Activated naive CD4-positive, alpha-beta T cell treated with anti-CD3 and anti-CD28 coated beads for 36 hours (primary cell): ENCODE data around the gene EMC10. TPM values are rescaled to one million over a fixed set of nuclear protein-coding genes. Genes with fewer than 3 reads are reported as not detected.
"Not testable (repeated sequence)": the region's sequence is repeated elsewhere in the genome, so short reads cannot be mapped to it uniquely, and the experiment has no call there.

Experiments
- CTCF ChIA-PET: fragments of 350-600 bp; sonication (Branson Sonifier 250); formaldehyde crosslinking; loops from one replicate; lab custom pipeline; 2021; ENCODE audit warnings: antibody characterized with exemption; lab: Charles Lee
- DNase-seq: peaks from one replicate; pipeline ENCODE4 v3.0.0-alpha.2; 2020
- H3K27ac Mint-ChIP-seq: one replicate; pipeline ENCODE4 v1.8.0; 2021; ENCODE audit warnings: mild to moderate bottlenecking, mixed read lengths
- H3K27me3 Mint-ChIP-seq: one replicate; pipeline ENCODE4 v1.8.0; 2021; ENCODE audit warnings: low read depth, mixed read lengths
- H3K36me3 Mint-ChIP-seq: one replicate; pipeline ENCODE4 v1.8.0; 2021; ENCODE audit warnings: low read depth, mixed read lengths
- H3K4me1 Mint-ChIP-seq: one replicate; pipeline ENCODE4 v1.8.0; 2021; ENCODE audit warnings: low read depth, mixed read lengths
- H3K4me3 Mint-ChIP-seq: one replicate; pipeline ENCODE4 v1.8.0; 2021; ENCODE audit warnings: mild to moderate bottlenecking, moderate library complexity, mixed read lengths
- H3K9me3 Mint-ChIP-seq: one replicate; pipeline ENCODE4 v1.8.0; 2021; ENCODE audit warnings: mixed read lengths
- intact Hi-C: fragments of 100-400 bp; cut with micrococcal nuclease; formaldehyde crosslinking; loops from one replicate; pipeline ENCODE4 v1.15.1; 2023
- total RNA-seq, 2 experiments: library from RNA; stranded (reverse); gene quantifications; one replicate each; pipeline ENCODE4 v1.2.3, GENCODE V29; 2021

The EMC10 gene
- total RNA-seq, 2 experiments from 2014 or later = 28.4 to 29.2 TPM

DNA sequence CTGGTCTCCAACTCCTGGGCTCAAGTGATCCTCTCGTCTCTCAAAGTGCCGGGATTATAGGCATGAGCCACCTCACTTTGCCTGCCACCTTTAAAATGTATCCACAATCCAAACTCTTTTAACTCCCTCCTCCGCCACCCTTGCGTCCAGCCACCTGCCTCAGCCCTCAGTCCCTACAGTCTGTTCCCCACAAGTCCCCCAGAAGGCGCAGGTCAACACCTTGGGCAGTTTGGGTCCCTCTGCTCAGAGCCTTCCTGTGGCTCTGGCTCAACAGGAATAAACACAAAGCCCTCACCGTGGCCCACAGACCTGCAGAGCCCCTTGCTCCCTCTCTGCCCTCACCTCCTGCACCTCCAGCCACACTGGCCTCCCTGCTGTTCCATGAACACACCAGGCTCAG is 7.5 kb upstream of the EMC10 start:
- H3K27ac Mint-ChIP-seq = no peak overlapping the region

DNA sequence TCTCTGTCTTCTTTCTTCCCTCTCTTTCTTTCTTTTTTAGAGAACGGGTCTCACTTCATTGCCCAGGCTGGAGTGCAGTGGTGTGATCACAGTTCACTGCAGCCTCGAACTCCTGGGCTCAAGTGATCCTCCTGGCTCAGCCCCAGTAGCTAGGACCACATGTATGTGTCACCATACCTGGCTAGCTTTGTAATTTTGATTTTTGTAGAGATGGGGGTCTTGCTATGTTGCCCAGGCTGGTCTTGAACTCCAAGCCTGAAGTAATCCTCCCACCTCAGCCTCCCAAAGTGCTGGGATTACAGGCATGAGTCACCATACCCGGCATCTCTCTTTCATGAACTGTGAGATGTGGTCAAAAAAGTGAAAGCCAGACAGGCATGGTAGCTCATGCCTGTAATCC is 3.0 kb upstream of the EMC10 start:
- H3K27me3 Mint-ChIP-seq, H3K36me3 Mint-ChIP-seq, H3K9me3 Mint-ChIP-seq, DNase-seq, H3K27ac Mint-ChIP-seq, intact Hi-C loops, H3K4me3 Mint-ChIP-seq: not testable (repeated sequence)
- CTCF ChIA-PET = interaction anchor here (1.2 kb wide), 1 partner anchor 11 kb away, joined by 4 read pairs; no protein-coding TSS in a partner anchor
- H3K4me1 Mint-ChIP-seq = peaks cover 21% of the 10 kb centered on the region

More for the DNA sequence above, 7.5 kb upstream of the EMC10 start:
- peaks cover 2% of the 10 kb centered on the region for H3K27me3 Mint-ChIP-seq
- intact Hi-C loops = loop anchor here (10.0 kb wide), 1 partner anchor 214 kb away; no protein-coding TSS in a partner anchor
- H3K36me3 Mint-ChIP-seq = no peaks in the 10 kb centered on the region
- H3K4me1 Mint-ChIP-seq = no peaks in the 10 kb centered on the region
- no peak for DNase-seq
- H3K4me3 Mint-ChIP-seq = no peak overlapping the region
- no peaks in the 10 kb centered on the region for H3K9me3 Mint-ChIP-seq
- CTCF ChIA-PET = no interaction called here

DNA sequence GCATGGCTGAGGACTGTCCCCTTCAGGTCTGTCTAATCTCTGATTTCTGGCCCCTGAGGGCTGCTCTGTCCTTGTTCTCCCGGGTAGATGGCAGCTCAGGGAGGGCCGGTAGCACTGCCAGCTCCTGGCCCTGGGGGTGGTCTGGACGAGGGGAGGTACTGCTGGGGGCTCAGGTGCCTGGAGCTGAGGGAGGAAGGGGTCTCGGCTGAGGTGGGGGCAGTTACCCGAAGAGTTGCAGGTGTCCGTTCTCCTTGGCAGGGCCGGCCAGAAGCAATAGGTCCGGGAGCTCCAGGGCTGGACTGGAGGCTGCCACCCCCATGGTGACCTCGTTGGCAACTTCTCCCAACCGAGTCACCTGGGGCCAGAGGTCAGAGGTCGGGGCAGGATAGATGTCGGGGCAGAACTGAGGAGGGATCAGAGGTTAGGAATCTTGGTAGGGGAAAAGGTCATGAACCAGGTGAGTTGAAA is 1.2 kb upstream of the EMC10 start:
- CTCF ChIA-PET = no interaction called here
- no peak for DNase-seq
- Mint-ChIP-seq H3K36me3 (peaks cover 13% of the 10 kb centered on the region), H3K27ac (peak overlapping the region; percentile 56), H3K27me3 (no peaks in the 10 kb centered on the region), H3K4me1 (peaks cover 28% of the 10 kb centered on the region), H3K4me3 (no peak overlapping the region), H3K9me3 (no peaks in the 10 kb centered on the region)
- intact Hi-C loops = loop anchor here (5.0 kb wide), 1 partner anchor 118 kb away; no protein-coding TSS in a partner anchor

GRCh38 chr19:50475736-50476223 is 527 bp upstream of the EMC10 start:
- DNase-seq = no peak
- CTCF ChIA-PET = no interaction called here
- Mint-ChIP-seq H3K9me3 (no peaks in the 10 kb centered on the region), H3K27me3 (no peaks in the 10 kb centered on the region), H3K27ac (peak overlapping the region; percentile 69), H3K4me1 (peaks cover 28% of the 10 kb centered on the region), H3K36me3 (peaks cover 14% of the 10 kb centered on the region), H3K4me3 (peak overlapping the region; percentile 99)
- intact Hi-C loops = loop anchor here (1.0 to 5.0 kb wide), 5 partner anchors 36 to 118 kb away; partner anchors contain the start of genes JOSD2, NR1H2 and POLD1

GRCh38 chr19:50476907-50477238 is 566 bp downstream of the EMC10 start:
- Mint-ChIP-seq H3K4me3 (peak overlapping the region; percentile 99), H3K4me1 (peaks cover 28% of the 10 kb centered on the region), H3K27ac (peak overlapping the region; percentile 86), H3K9me3 (no peaks in the 10 kb centered on the region), H3K27me3 (no peaks in the 10 kb centered on the region), H3K36me3 (peaks cover 17% of the 10 kb centered on the region)
- intact Hi-C loops = loop anchor here (1.0 to 5.0 kb wide), 5 partner anchors 34 to 120 kb away; partner anchors contain the start of genes JOSD2, NR1H2 and POLD1
- CTCF ChIA-PET = interaction anchor here (0.6 kb wide), 1 partner anchor 15 kb away, joined by 4 read pairs; no protein-coding TSS in a partner anchor
- no peak for DNase-seq

DNA sequence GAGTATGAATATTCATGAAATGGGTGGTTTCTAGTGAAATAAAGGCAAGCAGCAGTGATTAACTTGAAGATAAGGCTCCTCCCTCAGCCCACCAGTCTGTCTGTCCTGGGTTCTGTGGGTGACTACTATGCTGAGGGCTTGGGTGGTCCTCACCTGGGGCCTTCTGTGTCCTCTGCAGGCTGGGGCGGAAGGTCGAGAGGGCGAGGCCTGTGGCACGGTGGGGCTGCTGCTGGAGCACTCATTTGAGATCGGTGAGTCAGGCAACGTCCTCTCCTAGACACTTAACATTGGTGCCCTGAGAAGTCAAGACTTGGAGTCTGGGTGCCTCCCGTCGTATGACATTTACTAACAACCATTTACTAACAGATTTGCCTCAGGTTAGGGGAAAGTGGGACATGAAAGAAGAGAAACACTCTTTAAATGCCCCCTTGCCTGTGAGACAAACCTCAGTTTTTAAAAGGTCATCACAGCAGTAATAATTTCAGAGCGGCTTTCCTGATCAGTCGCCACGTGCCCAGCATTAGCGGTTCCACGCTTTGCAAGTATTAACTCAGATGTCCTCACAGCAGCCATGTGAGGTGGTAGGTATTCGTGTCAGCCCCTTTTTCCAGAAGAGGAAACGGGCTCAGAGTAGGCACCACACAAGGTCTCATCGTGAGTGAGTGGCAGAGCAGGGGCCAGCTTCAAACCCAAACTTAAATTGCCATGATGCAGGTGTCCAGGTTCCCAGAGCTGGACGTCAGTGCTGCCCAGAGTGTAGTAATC is 1.6 kb downstream of the EMC10 start:
- peaks cover 28% of the 10 kb centered on the region for H3K4me1 Mint-ChIP-seq
- no peak for DNase-seq
- H3K9me3 Mint-ChIP-seq = no peaks in the 10 kb centered on the region
- H3K27me3 Mint-ChIP-seq = no peaks in the 10 kb centered on the region
- peaks cover 17% of the 10 kb centered on the region for H3K36me3 Mint-ChIP-seq
- intact Hi-C loops = loop anchor here (5.0 kb wide), 1 partner anchor 121 kb away; no protein-coding TSS in a partner anchor
- CTCF ChIA-PET = interaction anchor here (1.1 to 2.0 kb wide), 3 partner anchors 8 to 109 kb away, joined by 3 to 9 read pairs (median 5); no protein-coding TSS in a partner anchor
- H3K4me3 Mint-ChIP-seq = peak overlapping the region; percentile 99
- peak overlapping the region; percentile 10 for H3K27ac Mint-ChIP-seq

DNA sequence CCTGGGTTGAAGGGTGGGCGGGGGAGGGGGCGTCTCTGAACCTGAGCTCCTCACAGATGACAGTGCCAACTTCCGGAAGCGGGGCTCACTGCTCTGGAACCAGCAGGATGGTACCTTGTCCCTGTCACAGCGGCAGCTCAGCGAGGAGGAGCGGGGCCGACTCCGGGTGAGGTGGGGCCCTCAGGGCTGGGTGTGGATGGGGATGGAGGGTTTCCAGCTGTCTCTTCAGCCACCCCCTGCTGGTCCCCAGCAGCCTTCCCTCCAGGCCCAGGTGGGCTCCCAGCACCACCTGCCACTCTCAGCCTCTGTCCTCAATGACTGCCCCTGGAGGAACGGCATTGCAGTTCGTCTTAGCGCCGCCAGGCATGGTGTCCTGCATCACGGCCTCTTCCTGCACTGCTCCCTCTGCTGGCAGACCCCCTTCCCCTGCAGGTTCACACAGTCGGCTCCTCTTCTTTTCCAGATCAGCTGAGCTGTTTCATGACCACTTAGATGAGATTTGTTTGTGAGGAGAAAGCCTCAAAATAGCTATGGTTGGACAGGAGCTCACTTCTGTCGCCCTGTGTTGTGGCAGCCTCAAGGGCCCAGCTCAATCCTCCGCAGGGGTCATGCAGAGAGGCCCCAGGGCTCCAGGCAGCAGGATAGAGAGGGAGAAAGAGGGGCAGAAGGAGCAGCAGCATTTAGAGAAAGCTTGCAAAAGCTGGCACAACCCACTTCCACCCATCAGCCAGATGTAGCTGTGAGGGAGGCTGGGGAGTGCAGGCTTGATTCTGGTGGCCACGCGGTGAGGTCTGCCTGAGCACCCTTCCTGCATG is 2.8 kb downstream of the EMC10 start:
- Mint-ChIP-seq H3K36me3 (peaks cover 17% of the 10 kb centered on the region), H3K4me1 (peaks cover 28% of the 10 kb centered on the region), H3K9me3 (no peaks in the 10 kb centered on the region), H3K4me3 (no peak overlapping the region), H3K27me3 (no peaks in the 10 kb centered on the region), H3K27ac (no peak overlapping the region)
- CTCF ChIA-PET = interaction anchor here (0.7 to 2.0 kb wide), 8 partner anchors 8 to 178 kb away, joined by 3 to 9 read pairs (median 4); no protein-coding TSS in a partner anchor
- DNase-seq = peak; percentile 34
- intact Hi-C loops = loop anchor here (5.0 kb wide), 1 partner anchor 122 kb away; no protein-coding TSS in a partner anchor

GRCh38 chr19:50479761-50480251 is 3.5 kb downstream of the EMC10 start:
- DNase-seq = no peak
- Mint-ChIP-seq H3K4me3 (no peak overlapping the region), H3K27ac (no peak overlapping the region), H3K27me3 (no peaks in the 10 kb centered on the region), H3K4me1 (peaks cover 28% of the 10 kb centered on the region), H3K36me3 (peaks cover 17% of the 10 kb centered on the region), H3K9me3 (no peaks in the 10 kb centered on the region)
- intact Hi-C loops = loop anchor here (5.0 kb wide), 1 partner anchor 123 kb away; no protein-coding TSS in a partner anchor
- CTCF ChIA-PET = interaction anchor here (0.7 to 2.0 kb wide), 6 partner anchors 8 to 179 kb away, joined by 3 to 9 read pairs (median 4); no protein-coding TSS in a partner anchor

- no peak overlapping the region for H3K27ac Mint-ChIP-seq
- peaks cover 20% of the 10 kb centered on the region for H3K36me3 Mint-ChIP-seq
- intact Hi-C loops = no loop called here
- peaks cover 25% of the 10 kb centered on the region for H3K4me1 Mint-ChIP-seq
- H3K27me3 Mint-ChIP-seq = no peaks in the 10 kb centered on the region
- no peak overlapping the region for H3K4me3 Mint-ChIP-seq
- CTCF ChIA-PET = interaction anchor here (1.0 to 1.9 kb wide), 3 partner anchors 11 to 180 kb away, joined by 3 to 5 read pairs (median 5); no protein-coding TSS in a partner anchor
- H3K9me3 Mint-ChIP-seq = no peaks in the 10 kb centered on the region
- DNase-seq = no peak
Observed at GRCh38 chr19:50480281-50481111, 4.2 kb downstream of the EMC10 start.

DNA sequence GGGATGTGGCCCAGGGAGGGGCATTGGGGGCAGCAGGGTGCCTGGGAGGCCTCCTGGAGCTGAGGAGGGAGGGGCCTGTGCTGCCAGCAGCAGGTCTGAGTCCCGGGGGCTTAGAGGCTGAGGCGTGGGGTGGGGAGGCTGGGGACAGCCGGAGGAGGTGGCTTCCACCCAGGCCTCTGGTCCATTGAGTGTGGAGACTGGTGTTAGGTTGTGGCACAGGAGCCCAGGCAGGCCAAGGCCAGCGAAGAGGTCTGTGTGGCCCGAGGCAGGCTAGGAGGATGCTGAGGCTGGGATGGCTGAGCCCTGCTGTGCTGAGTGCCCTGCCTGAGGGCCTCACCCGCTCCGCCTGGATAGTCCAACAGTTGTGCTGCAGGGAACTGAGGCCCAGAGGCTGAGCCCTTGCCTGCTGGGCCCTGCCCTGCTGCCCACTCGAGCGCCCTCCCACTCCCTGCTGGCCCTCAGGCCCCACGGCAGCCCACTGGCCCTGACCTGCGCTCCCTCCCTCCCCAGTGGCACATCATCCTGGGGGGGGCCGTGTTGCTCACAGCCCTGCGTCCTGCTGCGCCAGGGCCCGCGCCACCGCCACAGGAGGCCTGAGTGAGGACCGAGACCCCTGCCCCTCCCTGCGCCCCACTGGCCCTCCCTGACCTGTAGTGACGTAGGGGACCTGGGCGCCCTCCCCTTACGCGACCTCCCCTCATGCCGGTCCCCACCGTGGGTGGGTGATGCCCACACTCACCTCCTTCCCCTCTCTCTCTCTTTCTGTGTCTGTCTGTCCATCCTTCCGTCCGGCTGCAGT is 5.2 kb downstream of the EMC10 start:
- intact Hi-C loops = no loop called here
- Mint-ChIP-seq H3K27ac (no peak overlapping the region), H3K4me3 (no peak overlapping the region), H3K36me3 (peaks cover 25% of the 10 kb centered on the region), H3K9me3 (peaks cover 3% of the 10 kb centered on the region), H3K4me1 (peaks cover 23% of the 10 kb centered on the region), H3K27me3 (no peaks in the 10 kb centered on the region)
- CTCF ChIA-PET = no interaction called here
- no peak for DNase-seq
